Measurements from ENCODE around the gene LHFPL5. TPM values are rescaled to one million over a fixed set of nuclear protein-coding genes. Genes with fewer than 3 reads are reported as not detected.

Gene LHFPL5
- total RNA-seq, 4 donors from 2014 or later: not detected

- TF ChIP-seq CTCF (IDR thresholded peaks at IDR 0.05) (no peak), POLR2A (IDR thresholded peaks at IDR 0.05) (no peak)
- Histone ChIP-seq H3K27me3 (no peaks in the 10 kb centered on the region), H3K27ac (no peak overlapping the region), H3K9me3 (no peaks in the 10 kb centered on the region), H3K36me3 (no peaks in the 10 kb centered on the region), H3K4me1 (no peaks in the 10 kb centered on the region), H3K4me3 (no peak overlapping the region)
- intact Hi-C loops (cut with DNase I; ENCODE audit: low total_unique reads): no loop called here
- DNase-seq: no peak
Measured at GRCh38 chr6:35771343-35771627, 33.9 kb upstream of the LHFPL5 start.

GRCh38 chr6:35774116-35774794 is 30.9 kb upstream of the LHFPL5 start:
- intact Hi-C loops (cut with DNase I; ENCODE audit: low total_unique reads): no loop called here

GRCh38 chr6:35775031-35775430 is 30.1 kb upstream of the LHFPL5 start:
- intact Hi-C loops (cut with DNase I; ENCODE audit: low total_unique reads): no loop called here
- H3K4me3 ChIP-seq: no peak overlapping the region
- no peak overlapping the region for H3K27ac ChIP-seq
- no peaks in the 10 kb centered on the region for H3K27me3 ChIP-seq
- H3K9me3 ChIP-seq: no peaks in the 10 kb centered on the region
- H3K36me3 ChIP-seq: no peaks in the 10 kb centered on the region
- TF ChIP-seq CTCF (IDR thresholded peaks at IDR 0.05): no peak
- no peak for TF ChIP-seq POLR2A (IDR thresholded peaks at IDR 0.05)
- peaks cover 0 to 3% of the 10 kb centered on the region in 2 donors for H3K4me1 ChIP-seq
- no peak for DNase-seq

More at GRCh38 chr6:35774116-35774794, 30.9 kb upstream of the LHFPL5 start:
- Histone ChIP-seq H3K4me3 (no peak overlapping the region), H3K27me3 (no peaks in the 10 kb centered on the region), H3K9me3 (no peaks in the 10 kb centered on the region), H3K4me1 (peaks cover 0 to 3% of the 10 kb centered on the region in 2 donors), H3K36me3 (no peaks in the 10 kb centered on the region), H3K27ac (no peak overlapping the region)
- no peak for DNase-seq
- TF ChIP-seq CTCF (IDR thresholded peaks at IDR 0.05) (no peak), POLR2A (IDR thresholded peaks at IDR 0.05) (no peak)

GRCh38 chr6:35776364-35777215 is 28.6 kb upstream of the LHFPL5 start, which contains the start of gene CLPSL2:
Gene CLPSL2 (plus strand): TSS chr6:35776598. CDS start chr6:35776619, 21 bp downstream.
- intact Hi-C loops (cut with DNase I; ENCODE audit: low total_unique reads): no loop called here
- Histone ChIP-seq H3K27me3 (no peaks in the 10 kb centered on the region), H3K4me3 (peak within 1 kb of the TSS in 1 of 2 donors; percentile 25), H3K27ac (no peak within 1 kb of the TSS), H3K4me1 (peaks cover 0 to 3% of the 10 kb centered on the region in 2 donors), H3K36me3 (no peaks in the 10 kb centered on the region), H3K9me3 (no peaks in the 10 kb centered on the region)
- no peak for DNase-seq
- TF ChIP-seq POLR2A (IDR thresholded peaks at IDR 0.05): no peak

- intact Hi-C loops (cut with DNase I; ENCODE audit: low total_unique reads): no loop called here
Measured at GRCh38 chr6:35777356-35778102, 27.6 kb upstream of the LHFPL5 start.

More at GRCh38 chr6:35777356-35778102, 27.6 kb upstream of the LHFPL5 start:
- DNase-seq: no peak
- no peaks in the 10 kb centered on the region for H3K27me3 ChIP-seq
- no peaks in the 10 kb centered on the region for H3K36me3 ChIP-seq
- H3K27ac ChIP-seq: no peak overlapping the region
- H3K9me3 ChIP-seq: no peaks in the 10 kb centered on the region
- TF ChIP-seq CTCF (IDR thresholded peaks at IDR 0.05) (no peak), POLR2A (IDR thresholded peaks at IDR 0.05) (no peak)
- H3K4me3 ChIP-seq: no peak overlapping the region
- peaks cover 0 to 3% of the 10 kb centered on the region in 2 donors for H3K4me1 ChIP-seq

All from uterus (tissue), 4 donors.